Activated naive CD4-positive, alpha-beta T cell treated with anti-CD3 and anti-CD28 coated beads, Interleukin-2, amount 50 U/mL, for 72 hours (primary cell): ENCODE results near the gene SWAP70. TPM values are rescaled to one million over a fixed set of nuclear protein-coding genes. Genes with fewer than 3 reads are reported as not detected.
"Not testable (repeated sequence)": the region's sequence is repeated elsewhere in the genome, so short reads cannot be mapped to it uniquely, and the experiment has no call there.

Source experiments
- ATAC-seq, 2 donors: fragments of 150-1000 bp; cut with Tn5 transposase; 2 replicates each; pipeline ENCODE4 v1.10.0; 2021; ENCODE audit warnings: mild to moderate bottlenecking in 2 of 2, moderate library complexity in 2 of 2
- DNase-seq, 2 donors: peaks; one replicate each; pipeline ENCODE4 v3.0.0; 2021 to 2022; ENCODE audit warnings: low spot score in 2 of 2
- H3K27ac Mint-ChIP-seq, 2 donors: one replicate each; pipeline ENCODE4 v1.8.0; 2022; ENCODE audit warnings: mild to moderate bottlenecking in 2 of 2, mixed read lengths in 2 of 2
- H3K36me3 Mint-ChIP-seq, 2 donors: one replicate each; pipeline ENCODE4 v1.8.0; 2022; ENCODE audit warnings: mixed read lengths in 2 of 2
- H3K9me3 Mint-ChIP-seq, 2 donors: one replicate each; pipeline ENCODE4 v1.8.0; 2022; ENCODE audit warnings: mixed read lengths in 2 of 2
- total RNA-seq, 2 donors: library from RNA; stranded (reverse); gene quantifications; one replicate each; pipeline ENCODE4 v1.2.3, GENCODE V29; 2022

The SWAP70 gene
- total RNA-seq, 2 donors from 2014 or later = 4.1 to 9.2 TPM

DNA sequence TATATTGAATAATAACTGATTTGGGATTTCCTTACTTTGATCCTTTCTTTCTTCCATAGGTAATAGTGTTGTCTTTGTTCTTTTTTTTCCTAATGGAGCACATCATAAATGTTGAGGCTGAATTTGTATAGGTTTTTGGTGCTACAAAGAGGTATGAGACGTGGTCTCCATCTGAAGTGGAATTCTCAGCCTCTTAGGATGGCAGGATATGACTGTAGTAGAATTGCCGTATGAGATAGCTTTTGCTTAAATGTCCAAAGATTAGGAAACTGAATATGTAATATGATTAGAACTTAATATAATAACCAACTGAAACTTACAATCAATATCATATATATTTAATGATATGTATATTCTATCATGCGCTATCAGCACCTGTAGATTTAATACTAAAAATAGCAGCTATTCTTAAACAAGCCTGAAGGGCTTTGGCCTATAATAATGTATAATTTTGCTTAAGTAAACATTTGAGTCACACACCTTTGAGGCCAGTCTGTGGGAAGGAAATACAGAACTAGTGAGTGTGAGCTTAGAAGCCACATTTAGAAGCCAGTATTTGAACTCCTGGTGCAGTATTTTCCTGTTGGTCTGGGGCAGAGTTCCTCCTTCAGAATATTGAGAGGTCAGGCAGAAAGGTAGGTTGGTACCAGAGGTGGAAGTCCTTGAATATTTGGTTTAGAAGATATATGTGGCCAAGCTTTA lies 62.6 kb downstream of the SWAP70 start:
- H3K9me3 Mint-ChIP-seq = peaks cover 0 to under 1% of the 10 kb centered on the region in 2 donors
- ATAC-seq (no peak), DNase-seq (no peak)
- H3K27ac Mint-ChIP-seq = no peak overlapping the region
- no peaks in the 10 kb centered on the region for H3K36me3 Mint-ChIP-seq

DNA sequence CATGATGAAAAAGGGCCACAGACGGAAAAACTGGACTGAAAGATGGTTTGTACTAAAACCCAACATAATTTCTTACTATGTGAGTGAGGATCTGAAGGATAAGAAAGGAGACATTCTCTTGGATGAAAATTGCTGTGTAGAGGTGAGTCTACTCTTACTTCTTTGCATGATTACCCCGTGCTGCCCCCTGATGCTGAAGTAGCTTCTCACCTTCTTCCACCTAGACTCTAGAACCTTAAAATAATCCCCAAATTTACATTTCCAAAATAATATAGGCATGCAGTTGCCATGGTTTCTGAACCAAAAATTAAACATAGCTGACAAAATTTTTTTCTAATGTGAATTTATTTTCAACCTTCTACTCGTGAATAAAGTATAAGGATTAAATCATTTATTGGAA lies 64.2 kb downstream of the SWAP70 start:
- no peak for ATAC-seq
- no peaks in the 10 kb centered on the region for H3K36me3 Mint-ChIP-seq
- H3K27ac Mint-ChIP-seq = no peak overlapping the region
- no peaks in the 10 kb centered on the region for H3K9me3 Mint-ChIP-seq
- DNase-seq = no peak

DNA sequence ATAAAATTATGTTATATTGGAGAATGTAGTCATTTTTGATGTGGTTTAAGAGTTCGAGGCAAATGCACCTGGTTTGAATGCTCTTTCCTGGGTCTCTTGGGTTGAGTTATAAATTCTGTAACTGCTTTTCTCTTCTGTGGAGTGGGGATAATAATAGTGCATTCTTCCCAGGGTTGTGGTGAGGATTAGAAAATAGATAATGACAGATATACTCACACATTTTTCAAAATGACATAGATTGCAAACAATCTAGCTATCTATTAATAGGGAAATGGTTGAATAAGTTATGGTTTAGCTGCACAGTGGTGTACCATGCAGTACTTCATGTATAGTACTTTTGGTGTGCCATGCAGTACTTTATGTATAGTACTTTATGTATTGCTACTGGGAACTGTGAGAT lies 67.4 kb downstream of the SWAP70 start:
- H3K27ac Mint-ChIP-seq = no peak overlapping the region
- peaks cover 7 to 9% of the 10 kb centered on the region in 2 donors for H3K9me3 Mint-ChIP-seq
- ATAC-seq (no peak), DNase-seq (no peak)
- peaks cover 9 to 13% of the 10 kb centered on the region in 2 donors for H3K36me3 Mint-ChIP-seq

DNA sequence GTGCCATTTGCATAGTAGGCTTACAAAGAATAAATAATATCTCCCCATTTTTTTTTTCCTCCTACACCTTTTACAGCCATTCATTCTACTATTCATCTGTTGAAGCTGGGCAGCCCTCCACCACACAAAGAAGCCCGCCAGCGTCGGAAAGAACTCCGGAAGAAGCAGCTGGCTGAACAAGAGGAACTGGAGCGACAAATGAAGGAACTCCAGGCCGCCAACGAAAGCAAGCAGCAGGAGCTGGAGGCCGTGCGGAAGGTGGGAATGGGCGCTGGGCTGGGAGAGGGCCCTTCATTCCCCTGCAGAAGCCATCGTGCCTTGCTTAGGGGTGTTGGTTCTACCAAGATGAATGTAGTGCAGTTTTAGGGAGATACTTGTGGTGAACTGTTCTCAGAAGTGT lies 68.6 kb downstream of the SWAP70 start:
- Mint-ChIP-seq H3K9me3 (peaks cover 13 to 15% of the 10 kb centered on the region in 2 donors), H3K36me3 (peaks cover 17 to 21% of the 10 kb centered on the region in 2 donors), H3K27ac (no peak overlapping the region)
- DNase-seq (no peak), ATAC-seq (no peak)

DNA sequence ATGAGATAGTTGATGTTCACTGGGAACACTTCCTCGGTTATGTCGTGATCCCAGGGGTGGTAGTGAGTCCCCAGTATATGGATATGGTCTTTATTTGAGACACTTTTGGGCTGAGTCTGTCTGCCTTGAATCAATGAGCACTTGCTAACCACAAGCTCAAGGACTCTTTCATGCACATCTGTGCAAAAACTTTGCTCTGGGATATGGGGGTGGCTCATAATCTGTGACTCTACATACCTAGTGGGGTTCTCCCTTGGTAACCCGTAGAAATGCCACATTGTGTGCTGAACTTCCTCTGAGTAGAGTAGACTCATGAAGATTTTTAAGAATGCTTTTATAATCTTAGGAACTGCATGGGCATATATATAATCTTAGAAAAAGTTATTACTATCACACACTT lies 69.3 kb downstream of the SWAP70 start:
- DNase-seq = no peak
- no peak overlapping the region for H3K27ac Mint-ChIP-seq
- peaks cover 13 to 15% of the 10 kb centered on the region in 2 donors for H3K9me3 Mint-ChIP-seq
- H3K36me3 Mint-ChIP-seq = peaks cover 17 to 21% of the 10 kb centered on the region in 2 donors
- no peak for ATAC-seq

DNA sequence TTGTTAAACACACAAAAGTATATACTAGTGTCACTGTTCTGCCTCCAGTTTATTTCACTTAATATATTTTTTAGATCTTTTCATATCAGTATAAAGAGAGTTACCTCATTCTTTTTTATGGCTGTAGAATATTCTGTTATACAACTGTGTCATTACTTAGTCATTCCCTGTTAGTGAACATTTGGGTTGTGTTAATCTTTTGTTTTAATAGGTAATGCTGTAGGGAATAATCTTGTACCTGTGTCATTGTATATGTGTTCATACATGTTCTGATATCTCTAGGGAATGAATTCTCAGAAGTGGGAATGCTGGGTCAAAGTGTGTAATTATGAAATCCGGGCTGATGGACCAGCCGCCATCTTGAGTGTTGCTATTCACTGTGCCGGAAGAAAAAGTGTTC lies 71.4 kb downstream of the SWAP70 start:
- H3K9me3 Mint-ChIP-seq = peaks cover 13 to 15% of the 10 kb centered on the region in 2 donors
- H3K36me3 Mint-ChIP-seq = peaks cover 17 to 26% of the 10 kb centered on the region in 2 donors
- DNase-seq = no peak
- H3K27ac Mint-ChIP-seq = no peak overlapping the region
- ATAC-seq = no peak

DNA sequence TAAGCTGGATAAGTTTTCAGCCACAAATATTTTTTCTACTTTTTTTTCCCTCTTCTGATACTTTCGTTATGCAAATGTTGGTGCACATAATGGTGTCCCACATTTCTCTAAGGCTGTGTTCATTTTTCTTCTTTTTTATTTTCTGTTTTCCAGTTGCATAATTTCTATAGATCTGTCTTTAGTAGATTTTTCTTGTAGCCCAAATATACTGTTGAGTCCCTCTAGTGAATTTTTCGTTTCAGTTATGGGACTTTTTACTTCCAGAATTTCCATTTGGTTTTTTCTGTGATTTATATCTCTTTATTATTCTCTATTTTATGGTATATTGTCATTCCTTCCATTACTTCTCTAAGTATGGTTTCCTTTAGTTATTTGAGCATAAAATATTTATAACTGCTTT lies 72.0 kb downstream of the SWAP70 start:
- peaks cover 17 to 26% of the 10 kb centered on the region in 2 donors for H3K36me3 Mint-ChIP-seq
- DNase-seq (no peak), ATAC-seq (no peak)
- H3K9me3 Mint-ChIP-seq = peaks cover 13 to 15% of the 10 kb centered on the region in 2 donors
- H3K27ac Mint-ChIP-seq = no peak overlapping the region

DNA sequence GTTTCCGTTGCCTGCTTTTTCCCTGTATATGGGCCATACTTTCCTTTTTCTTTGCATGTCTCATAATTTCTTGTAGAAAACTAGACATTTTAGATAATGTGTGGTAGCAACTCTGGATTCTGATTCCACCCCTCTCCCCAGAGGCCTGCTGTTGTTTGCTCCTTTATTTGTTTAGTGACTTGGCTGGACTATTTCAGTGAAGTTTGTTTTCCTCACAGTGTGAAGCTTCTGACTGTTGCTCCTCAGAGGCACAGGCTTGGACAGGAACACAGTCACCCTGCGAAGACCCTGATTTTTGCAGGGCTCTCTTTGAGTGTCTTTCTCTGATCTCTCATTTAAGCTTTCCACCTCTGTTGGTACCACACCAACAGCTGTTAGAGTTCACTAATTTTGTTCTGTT lies 72.5 kb downstream of the SWAP70 start:
- Mint-ChIP-seq H3K36me3 (peaks cover 17 to 26% of the 10 kb centered on the region in 2 donors), H3K27ac (no peak overlapping the region), H3K9me3 (peaks cover 13 to 15% of the 10 kb centered on the region in 2 donors)
- no peak for ATAC-seq
- no peak for DNase-seq

DNA sequence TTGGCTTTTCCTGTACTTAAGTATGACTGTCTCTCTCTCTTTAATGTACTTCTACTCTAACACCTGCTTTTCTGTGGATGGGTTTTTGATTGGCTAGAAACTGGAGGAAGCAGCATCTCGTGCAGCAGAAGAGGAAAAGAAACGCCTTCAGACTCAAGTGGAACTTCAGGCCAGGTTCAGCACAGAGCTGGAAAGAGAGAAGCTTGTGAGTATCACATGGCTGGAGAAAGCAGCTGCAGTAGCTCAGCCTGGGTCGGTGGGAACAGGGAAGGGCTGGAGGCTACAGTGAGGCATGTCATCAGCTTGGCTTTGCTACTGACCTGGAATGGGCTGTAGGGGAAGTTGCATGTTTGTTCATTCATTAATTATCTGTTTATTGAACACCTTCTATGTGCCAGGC lies 74.2 kb downstream of the SWAP70 start:
- peaks cover 17 to 26% of the 10 kb centered on the region in 2 donors for H3K36me3 Mint-ChIP-seq
- no peak overlapping the region for H3K27ac Mint-ChIP-seq
- no peak for DNase-seq
- ATAC-seq = no peak
- peaks cover 13 to 15% of the 10 kb centered on the region in 2 donors for H3K9me3 Mint-ChIP-seq

DNA sequence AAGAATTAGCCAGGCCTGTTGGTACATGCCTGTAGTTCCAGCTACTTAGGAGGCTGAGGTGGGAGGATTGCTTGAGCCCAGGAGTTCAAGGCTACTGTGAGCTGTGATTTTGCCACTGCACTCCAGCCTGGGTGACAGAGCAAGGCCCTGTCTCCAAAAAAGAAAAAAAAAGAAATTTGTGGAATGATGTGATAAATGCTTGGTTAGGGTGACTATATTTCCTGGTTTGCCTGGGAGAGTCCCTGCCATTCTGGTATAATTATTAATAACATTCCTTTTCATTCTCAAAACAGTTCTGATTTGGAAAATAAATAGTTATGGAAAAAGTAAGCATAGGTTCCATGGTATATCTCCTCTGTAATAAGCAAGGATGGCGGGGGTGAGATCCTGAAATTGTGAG lies 74.8 kb downstream of the SWAP70 start:
- DNase-seq = no peak
- H3K36me3 Mint-ChIP-seq = peaks cover 17 to 26% of the 10 kb centered on the region in 2 donors
- ATAC-seq = no peak
- H3K9me3 Mint-ChIP-seq = peaks cover 13 to 15% of the 10 kb centered on the region in 2 donors
- H3K27ac Mint-ChIP-seq = no peak overlapping the region

DNA sequence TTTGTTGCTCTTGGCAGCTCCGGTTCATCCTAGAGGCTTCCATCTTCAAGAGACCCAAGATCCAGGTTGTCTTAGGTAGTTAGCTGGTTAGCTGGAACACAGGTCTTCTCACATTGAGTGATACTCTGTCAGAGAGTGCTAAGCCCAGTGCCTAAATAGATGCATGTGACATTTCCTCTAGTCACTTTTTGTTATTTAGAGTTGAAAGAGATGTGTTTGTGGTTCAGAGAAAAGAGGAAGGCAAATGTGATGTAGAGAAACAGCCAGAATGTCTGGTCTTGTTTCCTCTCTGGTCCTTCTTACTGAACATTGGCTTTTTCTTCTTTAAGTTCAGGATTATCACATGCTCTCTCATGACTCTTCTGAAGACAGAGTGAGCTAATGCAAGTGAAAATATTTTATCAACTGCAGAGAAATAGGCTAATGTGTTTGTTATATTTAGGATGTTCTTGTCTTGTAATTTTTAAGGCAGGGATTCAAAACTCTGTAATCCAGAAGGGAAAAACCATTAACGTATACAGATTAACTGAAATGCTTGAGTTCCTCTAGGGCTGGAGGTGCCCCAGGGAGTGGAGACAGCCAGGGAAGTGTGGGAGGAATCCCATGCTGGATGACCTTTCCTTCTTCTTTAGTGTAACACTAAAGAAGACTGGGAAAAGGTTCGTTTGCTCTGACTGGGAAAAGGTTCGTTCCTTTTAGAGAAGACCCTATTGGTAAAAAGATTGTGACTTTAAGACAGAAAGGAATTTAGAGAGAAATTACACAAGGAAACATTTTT lies 75.4 kb downstream of the SWAP70 start:
- peaks cover 13 to 15% of the 10 kb centered on the region in 2 donors for H3K9me3 Mint-ChIP-seq
- DNase-seq (no peak), ATAC-seq (no peak)
- H3K27ac Mint-ChIP-seq = no peak overlapping the region
- H3K36me3 Mint-ChIP-seq = peaks cover 17 to 26% of the 10 kb centered on the region in 2 donors

DNA sequence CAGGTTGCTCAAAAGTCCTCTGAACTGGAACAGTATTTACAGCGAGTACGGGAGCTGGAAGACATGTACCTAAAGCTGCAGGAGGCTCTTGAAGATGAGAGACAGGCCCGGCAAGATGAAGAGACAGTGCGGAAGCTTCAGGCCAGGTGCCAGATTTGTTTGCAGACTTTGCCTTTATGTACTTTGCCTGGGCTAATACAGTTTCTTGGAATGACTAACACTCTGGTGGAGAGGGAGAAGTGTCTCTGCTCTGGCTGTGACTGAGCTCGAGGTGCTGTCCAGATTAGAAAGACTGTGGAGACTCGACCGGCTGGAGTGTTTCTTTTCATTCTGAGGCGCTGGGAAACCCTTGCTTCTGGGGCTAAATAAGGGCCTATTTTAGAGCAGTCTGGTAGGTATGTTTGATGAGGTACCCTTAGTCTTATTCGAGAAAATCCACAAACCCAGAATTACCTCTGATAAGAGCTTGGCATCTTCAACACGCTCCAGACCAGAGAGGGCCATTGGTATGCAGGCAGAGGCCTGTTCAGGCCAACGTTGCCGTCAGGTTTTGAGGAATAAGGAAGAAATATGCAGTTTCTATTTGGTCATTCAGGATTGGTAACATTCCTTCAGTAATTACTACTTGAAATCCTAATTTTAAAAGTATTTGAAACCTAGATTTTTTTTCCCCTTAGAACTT lies 76.5 kb downstream of the SWAP70 start:
- no peak for DNase-seq
- peaks cover 12% of the 10 kb centered on the region in 2 donors for H3K9me3 Mint-ChIP-seq
- no peak for ATAC-seq
- peaks cover 16 to 22% of the 10 kb centered on the region in 2 donors for H3K36me3 Mint-ChIP-seq
- H3K27ac Mint-ChIP-seq = no peak overlapping the region

DNA sequence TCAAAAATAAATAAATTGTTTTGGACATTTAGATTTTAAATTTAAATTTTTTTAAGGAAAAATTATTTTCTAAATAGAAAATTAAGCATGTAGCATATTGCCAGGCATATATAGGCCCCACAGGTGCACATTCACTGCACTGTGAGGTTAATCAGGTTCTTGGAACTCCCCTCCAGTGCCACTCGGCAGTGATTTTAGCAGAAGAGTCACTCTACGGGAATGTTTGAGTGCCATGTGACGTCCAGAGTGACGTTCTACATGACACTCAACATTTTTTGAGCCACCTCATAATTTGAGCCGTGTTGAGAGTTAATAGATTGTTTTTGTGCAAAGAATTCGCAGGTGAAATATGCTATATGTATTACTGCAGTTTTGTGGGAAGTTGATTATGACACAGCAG lies 77.4 kb downstream of the SWAP70 start:
- peaks cover 8 to 13% of the 10 kb centered on the region in 2 donors for H3K36me3 Mint-ChIP-seq
- DNase-seq (no peak), ATAC-seq (no peak)
- H3K9me3 Mint-ChIP-seq = peaks cover 6 to 7% of the 10 kb centered on the region in 2 donors
- no peak overlapping the region for H3K27ac Mint-ChIP-seq

DNA sequence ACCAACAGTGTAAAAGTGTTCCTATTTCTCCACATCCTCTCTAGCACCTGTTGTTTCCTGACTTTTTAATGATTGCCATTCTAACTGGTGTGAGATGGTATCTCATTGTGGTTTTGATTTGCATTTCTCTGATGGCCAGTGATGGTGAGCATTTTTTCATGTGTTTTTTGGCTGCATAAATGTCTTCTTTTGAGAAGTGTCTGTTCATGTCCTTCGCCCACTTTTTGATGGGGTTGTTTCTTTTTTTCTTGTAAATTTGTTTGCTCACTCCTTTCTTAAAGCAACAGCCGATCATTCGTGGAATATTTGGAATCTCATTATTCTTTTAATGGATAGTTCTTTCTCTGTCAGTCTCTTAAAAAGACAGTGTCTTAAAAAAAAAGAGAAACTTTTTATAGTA lies 79.6 kb downstream of the SWAP70 start:
- not testable (repeated sequence) for ATAC-seq, H3K27ac Mint-ChIP-seq, H3K9me3 Mint-ChIP-seq, H3K36me3 Mint-ChIP-seq, DNase-seq

DNA sequence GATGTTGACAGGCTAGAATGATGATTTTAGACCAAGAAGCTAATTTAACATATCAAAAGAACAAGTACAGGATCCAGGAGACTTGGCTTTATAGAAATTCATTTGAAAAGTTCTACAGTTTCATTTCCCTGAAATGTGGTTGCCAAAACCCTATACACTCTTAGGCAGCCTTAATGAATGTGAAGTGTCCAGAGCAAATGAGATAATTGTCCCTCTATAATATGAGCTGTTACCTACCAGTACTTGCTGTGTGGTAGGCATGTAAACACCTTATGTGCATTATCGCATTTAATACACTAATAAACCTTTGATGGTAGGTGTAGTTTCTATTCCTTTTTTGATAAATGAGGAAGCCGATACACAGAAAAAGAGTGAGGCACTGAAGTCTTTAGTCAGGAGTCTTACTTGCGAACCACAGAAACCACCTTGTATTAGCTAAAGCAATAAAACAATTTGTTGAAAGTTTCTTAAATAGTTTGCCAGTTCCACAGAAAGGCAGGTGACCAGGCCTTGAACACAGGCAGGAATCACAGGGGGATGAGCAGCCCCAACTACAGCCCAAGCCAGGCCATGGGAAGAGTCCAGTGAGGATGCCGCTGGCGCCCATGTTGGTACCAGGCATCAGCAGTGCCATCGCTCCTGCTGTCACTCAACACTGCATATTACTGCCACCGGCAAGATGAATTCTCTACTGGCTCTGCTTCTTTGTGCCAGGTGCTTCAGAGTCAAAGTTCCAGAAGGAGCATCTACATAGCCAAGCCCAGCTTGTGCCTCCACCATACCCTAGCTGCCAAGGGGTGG lies 81.7 kb downstream of the SWAP70 start:
- DNase-seq (no peak), ATAC-seq (no peak)
- Mint-ChIP-seq H3K36me3 (no peaks in the 10 kb centered on the region), H3K9me3 (no peaks in the 10 kb centered on the region), H3K27ac (no peak overlapping the region)

DNA sequence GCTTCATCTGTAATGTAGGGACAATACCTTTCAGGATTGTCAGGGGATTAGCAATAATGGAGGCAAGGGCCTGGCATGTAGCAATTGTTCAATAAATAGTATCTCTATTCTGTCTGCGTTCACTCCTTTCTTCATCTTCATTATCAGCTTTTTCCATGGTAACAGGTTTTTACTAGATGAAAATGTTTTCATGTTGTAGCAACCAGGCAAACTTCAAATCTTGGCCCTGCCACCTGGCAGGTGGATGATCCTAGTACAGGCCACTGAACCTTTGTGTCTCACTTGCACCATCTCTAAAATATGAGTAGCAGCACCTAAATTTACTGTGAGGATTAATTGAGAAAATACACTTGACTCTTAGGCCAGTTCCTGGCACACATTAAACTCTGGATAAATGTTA lies 83.4 kb downstream of the SWAP70 start:
- H3K9me3 Mint-ChIP-seq = no peaks in the 10 kb centered on the region
- DNase-seq (no peak), ATAC-seq (no peak)
- H3K27ac Mint-ChIP-seq = no peak overlapping the region
- H3K36me3 Mint-ChIP-seq = no peaks in the 10 kb centered on the region
